Measurements from ENCODE around the gene TUBGCP2.

The TUBGCP2 gene

DNA sequence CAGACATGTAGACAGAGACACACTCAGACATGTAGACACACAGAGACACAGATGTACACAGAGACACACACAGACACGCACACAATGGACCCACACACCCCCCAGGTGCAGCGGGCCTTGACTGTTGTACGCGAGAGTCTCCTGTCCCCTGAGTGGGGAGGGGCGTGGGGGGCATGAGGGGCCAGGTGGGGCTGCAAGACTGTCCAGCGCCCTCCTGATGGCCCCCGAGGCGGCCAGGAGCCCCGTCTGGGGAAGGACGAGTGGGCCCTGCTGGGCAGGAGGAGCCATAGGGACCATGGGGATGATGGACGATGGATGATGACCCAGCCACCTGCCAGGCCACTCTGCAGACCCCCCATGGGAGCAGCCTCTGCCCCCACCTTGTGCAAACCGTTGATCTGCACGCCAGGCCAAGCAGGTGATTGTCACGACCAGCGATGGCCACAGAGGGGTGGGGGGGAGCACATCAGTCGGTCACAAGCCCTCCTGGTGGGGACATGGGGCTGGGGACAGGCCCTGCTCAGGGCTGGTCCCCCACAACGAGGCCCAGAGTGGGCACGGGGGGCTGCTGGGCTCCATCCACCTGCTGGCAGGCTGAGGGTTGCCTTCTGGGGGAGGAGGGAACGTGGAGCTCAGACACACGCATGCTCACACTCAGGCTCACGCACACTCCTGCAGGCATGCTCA lies 59.4 kb downstream of the TUBGCP2 start:
- H3K9ac ChIP-seq (ENCODE audit: low read depth, low read length): no peak overlapping the region
- H3K9me3 ChIP-seq (ENCODE audit: insufficient read depth, low read depth, low read length): no peaks in the 10 kb centered on the region
- 74% methylated on average over 21 of the region's 21 CpGs for WGBS

GRCh38 chr10:133248334-133248715 lies 60.3 kb downstream of the TUBGCP2 start:
- H3K36me3 ChIP-seq (ENCODE audit: insufficient read depth, low read length): no peaks in the 10 kb centered on the region
- H3K4me3 ChIP-seq (ENCODE audit: low read length): no peak overlapping the region
- peaks cover 6% of the 10 kb centered on the region; the same call in 1 of the 2 replicates for H3K27me3 ChIP-seq (ENCODE audit: insufficient read depth, low read length)
- H3K9ac ChIP-seq (ENCODE audit: low read depth, low read length): no peak overlapping the region
- 89% methylated on average over 12 of the region's 12 CpGs for WGBS
- H3K9me3 ChIP-seq (ENCODE audit: insufficient read depth, low read depth, low read length): no peaks in the 10 kb centered on the region
- peaks cover 5% of the 10 kb centered on the region; the same call in 1 of the 2 replicates for H3K4me1 ChIP-seq (ENCODE audit: insufficient read depth, low read length)
- H3K27ac ChIP-seq (ENCODE audit: low read depth, low read length): no peak overlapping the region

More for the DNA sequence above, 59.4 kb downstream of the TUBGCP2 start:
- peaks cover 6% of the 10 kb centered on the region; the same call in 1 of the 2 replicates for H3K27me3 ChIP-seq (ENCODE audit: insufficient read depth, low read length)
- H3K4me3 ChIP-seq (ENCODE audit: low read length): no peak overlapping the region
- no peak overlapping the region for H3K27ac ChIP-seq (ENCODE audit: low read depth, low read length)
- peaks cover 5% of the 10 kb centered on the region; the same call in 1 of the 2 replicates for H3K4me1 ChIP-seq (ENCODE audit: insufficient read depth, low read length)
- H3K36me3 ChIP-seq (ENCODE audit: insufficient read depth, low read length): no peaks in the 10 kb centered on the region

DNA sequence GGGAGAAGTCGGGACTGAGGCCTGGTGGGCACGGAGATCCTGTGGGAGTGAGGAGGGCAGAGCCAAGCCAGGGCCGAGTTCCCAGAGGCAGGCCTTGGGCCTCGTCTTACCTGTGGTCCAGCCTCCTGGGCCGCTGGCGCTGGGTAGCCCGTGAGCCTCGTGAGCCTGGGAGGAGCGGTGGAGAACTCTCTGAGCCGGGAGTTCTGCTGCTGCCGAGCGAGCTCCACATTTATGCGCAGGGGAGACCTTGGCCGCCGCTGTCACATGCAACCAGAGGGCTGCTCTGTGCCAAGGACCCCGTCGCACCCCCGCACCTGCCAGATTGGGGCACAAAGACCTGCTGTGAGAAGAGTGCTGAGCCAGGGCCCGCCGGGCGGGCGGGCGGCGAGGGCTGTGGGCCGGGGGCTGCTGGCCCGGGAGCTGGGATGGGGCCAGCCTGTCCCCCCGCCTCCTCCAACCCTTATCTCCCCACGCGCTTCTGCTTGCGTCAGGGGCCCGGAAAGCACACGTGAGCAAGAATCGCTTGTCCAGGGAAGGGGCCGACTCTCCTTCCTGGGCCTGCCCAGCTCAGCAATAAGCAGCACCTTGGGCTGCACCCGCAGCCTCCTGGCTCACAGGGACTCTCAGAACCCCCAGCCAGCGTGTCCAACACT lies 60.9 kb downstream of the TUBGCP2 start:
- Histone ChIP-seq H3K36me3 (ENCODE audit: insufficient read depth, low read length) (no peaks in the 10 kb centered on the region), H3K27ac (ENCODE audit: low read depth, low read length) (no peak overlapping the region), H3K27me3 (ENCODE audit: insufficient read depth, low read length) (peaks cover 6% of the 10 kb centered on the region; the same call in 1 of the 2 replicates), H3K9me3 (ENCODE audit: insufficient read depth, low read depth, low read length) (no peaks in the 10 kb centered on the region), H3K4me1 (ENCODE audit: insufficient read depth, low read length) (peaks cover 5% of the 10 kb centered on the region; the same call in 1 of the 2 replicates), H3K4me3 (ENCODE audit: low read length) (no peak overlapping the region), H3K9ac (ENCODE audit: low read depth, low read length) (no peak overlapping the region)
- WGBS: 84% methylated on average over 36 of the region's 36 CpGs

- Histone ChIP-seq H3K4me1 (ENCODE audit: insufficient read depth, low read length) (peaks cover 5% of the 10 kb centered on the region; the same call in 1 of the 2 replicates), H3K36me3 (ENCODE audit: insufficient read depth, low read length) (no peaks in the 10 kb centered on the region), H3K4me3 (ENCODE audit: low read length) (no peak overlapping the region), H3K27me3 (ENCODE audit: insufficient read depth, low read length) (peaks cover 6% of the 10 kb centered on the region), H3K9ac (ENCODE audit: low read depth, low read length) (no peak overlapping the region), H3K9me3 (ENCODE audit: insufficient read depth, low read depth, low read length) (no peaks in the 10 kb centered on the region), H3K27ac (ENCODE audit: low read depth, low read length) (no peak overlapping the region)
- WGBS: 86% methylated on average over 12 of the region's 12 CpGs
Observed at GRCh38 chr10:133246236-133246626, 62.4 kb downstream of the TUBGCP2 start.

DNA sequence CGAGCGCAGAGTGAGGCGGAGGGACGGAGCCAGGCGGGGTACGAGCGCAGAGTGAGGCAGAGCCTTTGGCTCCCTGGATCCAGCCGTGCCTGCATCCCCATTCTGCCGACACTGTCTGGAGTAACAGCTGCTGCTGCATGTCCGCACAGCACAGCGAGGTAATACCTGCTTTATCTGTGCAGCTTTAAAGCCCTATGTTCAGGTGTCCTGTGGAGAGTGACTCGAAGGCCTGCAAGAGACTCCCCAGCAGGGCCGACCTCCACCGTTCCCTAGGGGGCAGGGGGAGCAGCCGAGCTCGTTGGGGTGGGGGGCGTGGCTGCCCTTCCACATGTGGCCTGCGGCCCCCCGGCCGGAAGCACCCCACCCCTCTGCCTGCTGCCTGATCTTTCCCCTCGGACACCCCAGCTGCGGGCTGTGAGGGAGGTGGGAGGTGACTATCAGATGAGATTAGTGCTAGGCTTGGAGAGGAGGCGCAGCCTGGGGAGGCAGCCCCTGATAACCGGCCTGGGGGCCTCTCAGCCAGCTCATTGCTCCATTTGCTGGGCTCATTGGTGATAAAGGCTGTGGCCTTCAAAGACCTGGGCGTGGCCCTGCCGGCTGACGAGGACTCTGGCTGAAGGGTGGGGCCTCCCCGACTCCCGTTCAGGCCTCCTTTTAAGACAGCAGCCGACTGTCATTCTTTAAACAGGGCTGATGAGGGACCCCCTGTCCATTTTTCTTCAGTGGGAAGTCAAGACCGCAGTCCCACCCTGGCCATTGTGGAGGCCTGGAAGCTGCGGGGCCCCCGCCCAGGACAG lies 63.0 kb downstream of the TUBGCP2 start:
- peaks cover 6% of the 10 kb centered on the region for H3K27me3 ChIP-seq (ENCODE audit: insufficient read depth, low read length)
- H3K4me3 ChIP-seq (ENCODE audit: low read length): no peak overlapping the region
- no peaks in the 10 kb centered on the region for H3K36me3 ChIP-seq (ENCODE audit: insufficient read depth, low read length)
- no peaks in the 10 kb centered on the region for H3K9me3 ChIP-seq (ENCODE audit: insufficient read depth, low read depth, low read length)
- H3K4me1 ChIP-seq (ENCODE audit: insufficient read depth, low read length): peaks cover 5% of the 10 kb centered on the region; the same call in 1 of the 2 replicates
- H3K9ac ChIP-seq (ENCODE audit: low read depth, low read length): no peak overlapping the region
- H3K27ac ChIP-seq (ENCODE audit: low read depth, low read length): no peak overlapping the region
- 76% methylated on average over 31 of the region's 33 CpGs for WGBS

DNA sequence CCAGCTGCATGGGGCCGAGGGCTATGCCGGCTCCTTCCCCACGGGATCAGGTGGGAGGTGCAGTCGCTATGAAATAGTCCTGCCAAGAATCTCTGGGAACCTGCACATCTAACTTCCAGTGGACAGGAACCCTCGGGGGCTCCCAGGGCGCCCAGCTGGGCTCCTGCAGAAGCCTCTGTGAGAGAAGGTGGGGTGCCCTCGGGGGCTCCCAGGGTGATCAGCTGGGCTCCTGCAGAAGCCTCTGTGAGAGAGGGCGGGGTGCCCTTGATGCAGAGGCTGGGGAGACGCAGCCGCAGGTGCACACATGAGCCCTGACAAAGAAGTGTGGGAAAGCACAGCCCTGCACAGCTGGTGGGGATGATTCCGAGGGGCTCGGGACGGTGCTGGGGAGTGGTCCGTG lies 65.1 kb downstream of the TUBGCP2 start:
- no peak overlapping the region for H3K4me3 ChIP-seq (ENCODE audit: low read length)
- no peaks in the 10 kb centered on the region for H3K36me3 ChIP-seq (ENCODE audit: insufficient read depth, low read length)
- H3K27me3 ChIP-seq (ENCODE audit: insufficient read depth, low read length): peaks cover 10% of the 10 kb centered on the region
- peaks cover 8% of the 10 kb centered on the region for H3K4me1 ChIP-seq (ENCODE audit: insufficient read depth, low read length)
- H3K9me3 ChIP-seq (ENCODE audit: insufficient read depth, low read depth, low read length): no peaks in the 10 kb centered on the region
- 85% methylated on average over 14 of the region's 14 CpGs for WGBS
- H3K9ac ChIP-seq (ENCODE audit: low read depth, low read length): no peak overlapping the region
- H3K27ac ChIP-seq (ENCODE audit: low read depth, low read length): no peak overlapping the region

GRCh38 chr10:133242611-133243356 lies 65.9 kb downstream of the TUBGCP2 start:
- Histone ChIP-seq H3K9me3 (ENCODE audit: insufficient read depth, low read depth, low read length) (no peaks in the 10 kb centered on the region), H3K36me3 (ENCODE audit: insufficient read depth, low read length) (no peaks in the 10 kb centered on the region), H3K9ac (ENCODE audit: low read depth, low read length) (no peak overlapping the region), H3K27ac (ENCODE audit: low read depth, low read length) (no peak overlapping the region), H3K4me1 (ENCODE audit: insufficient read depth, low read length) (peaks cover 9% of the 10 kb centered on the region), H3K4me3 (ENCODE audit: low read length) (no peak overlapping the region), H3K27me3 (ENCODE audit: insufficient read depth, low read length) (peaks cover 18% of the 10 kb centered on the region)
- WGBS: 93% methylated on average over 27 of the region's 27 CpGs

- Histone ChIP-seq H3K4me3 (ENCODE audit: low read length) (no peak overlapping the region), H3K9ac (ENCODE audit: low read depth, low read length) (no peak overlapping the region), H3K4me1 (ENCODE audit: insufficient read depth, low read length) (peaks cover 4% of the 10 kb centered on the region; the same call in 1 of the 2 replicates), H3K27me3 (ENCODE audit: insufficient read depth, low read length) (peaks cover 29% of the 10 kb centered on the region), H3K36me3 (ENCODE audit: insufficient read depth, low read length) (no peaks in the 10 kb centered on the region), H3K9me3 (ENCODE audit: insufficient read depth, low read depth, low read length) (no peaks in the 10 kb centered on the region), H3K27ac (ENCODE audit: low read depth, low read length) (no peak overlapping the region)
- 93% methylated on average over 25 of the region's 25 CpGs for WGBS
Observed at GRCh38 chr10:133241501-133242205, 67.0 kb downstream of the TUBGCP2 start.

DNA sequence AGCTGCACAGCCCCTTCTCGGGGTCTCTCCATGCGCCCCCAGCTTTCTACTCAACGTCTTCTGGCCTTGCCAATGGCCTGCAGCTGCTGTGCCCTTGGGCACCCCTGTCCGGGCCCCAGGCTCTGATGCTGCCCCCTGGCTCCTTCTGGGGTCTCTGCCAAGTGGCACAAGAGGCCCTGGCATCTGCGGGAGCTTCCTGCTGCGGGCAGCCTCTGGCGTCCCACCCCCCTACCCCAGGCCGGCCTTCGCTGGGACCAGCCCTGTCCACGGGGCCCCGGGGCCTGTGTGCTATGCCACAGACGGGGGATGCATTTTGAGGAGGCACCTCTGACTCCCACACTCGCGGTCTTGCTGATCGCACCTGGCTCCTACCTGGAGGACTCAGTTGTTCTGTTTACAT lies 68.7 kb downstream of the TUBGCP2 start:
- 94% methylated on average over 15 of the region's 15 CpGs for WGBS
- Histone ChIP-seq H3K9ac (ENCODE audit: low read depth, low read length) (no peak overlapping the region), H3K4me3 (ENCODE audit: low read length) (no peak overlapping the region), H3K4me1 (ENCODE audit: insufficient read depth, low read length) (peaks cover 4% of the 10 kb centered on the region; the same call in 1 of the 2 replicates), H3K27ac (ENCODE audit: low read depth, low read length) (no peak overlapping the region), H3K27me3 (ENCODE audit: insufficient read depth, low read length) (peaks cover 46% of the 10 kb centered on the region), H3K9me3 (ENCODE audit: insufficient read depth, low read depth, low read length) (no peaks in the 10 kb centered on the region), H3K36me3 (ENCODE audit: insufficient read depth, low read length) (no peaks in the 10 kb centered on the region)

DNA sequence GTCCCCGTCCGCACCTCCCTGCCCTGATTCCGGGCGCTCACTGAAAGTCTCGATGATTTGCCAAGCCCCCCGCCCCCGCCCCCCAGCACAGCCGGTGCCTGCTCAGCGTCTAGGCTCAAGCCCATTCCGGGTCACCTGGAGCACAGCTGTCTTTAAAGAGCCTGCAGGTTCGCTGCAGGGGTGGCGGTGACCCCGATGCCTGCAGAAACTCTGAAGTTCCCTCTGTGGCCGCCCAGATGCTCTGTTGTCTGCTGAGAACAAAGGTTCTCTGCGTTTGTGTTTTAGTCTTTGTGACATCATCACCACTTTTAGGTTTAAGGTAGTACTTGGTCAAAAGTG lies 70.2 kb downstream of the TUBGCP2 start:
- H3K27me3 ChIP-seq (ENCODE audit: insufficient read depth, low read length): peaks cover 56% of the 10 kb centered on the region

More for the DNA sequence above, 70.2 kb downstream of the TUBGCP2 start:
- Histone ChIP-seq H3K9ac (ENCODE audit: low read depth, low read length) (peak overlapping the region; percentile 72), H3K9me3 (ENCODE audit: insufficient read depth, low read depth, low read length) (no peaks in the 10 kb centered on the region), H3K27ac (ENCODE audit: low read depth, low read length) (no peak overlapping the region), H3K4me3 (ENCODE audit: low read length) (peak overlapping the region; percentile 57), H3K36me3 (ENCODE audit: insufficient read depth, low read length) (no peaks in the 10 kb centered on the region), H3K4me1 (ENCODE audit: insufficient read depth, low read length) (peaks cover 4% of the 10 kb centered on the region; the same call in 1 of the 2 replicates)
- WGBS: 3% methylated on average over 15 of the region's 15 CpGs

Measured in HUES64 (cell line).